T-helper 1 cell treated with Interleukin-12 subunit alpha and Interleukin-12 subunit beta and Interleukin-4 antibody, amounts not matched to agents 30 μg/mL and 1 μg/mL, for 36 hours (primary cell): ENCODE data around the gene THOC6.
"Not testable (repeated sequence)": the region's sequence is repeated elsewhere in the genome, so short reads cannot be mapped to it uniquely, and the experiment has no call there.

ENCODE experiments used
- H3K27ac Mint-ChIP-seq: one replicate; pipeline ENCODE4 v1.8.0; 2021; ENCODE audit warnings: mild to moderate bottlenecking, mixed read lengths
- H3K27me3 Mint-ChIP-seq: one replicate; pipeline ENCODE4 v1.8.0; 2021; ENCODE audit warnings: low read depth, mixed read lengths
- H3K36me3 Mint-ChIP-seq: one replicate; pipeline ENCODE4 v1.8.0; 2021; ENCODE audit warnings: low read depth, mixed read lengths
- H3K4me1 Mint-ChIP-seq: one replicate; pipeline ENCODE4 v1.8.0; 2021; ENCODE audit warnings: low read depth, mixed read lengths
- H3K4me3 Mint-ChIP-seq: one replicate; pipeline ENCODE4 v1.8.0; 2021; ENCODE audit warnings: mild to moderate bottlenecking, moderate library complexity, mixed read lengths
- H3K9me3 Mint-ChIP-seq: one replicate; pipeline ENCODE4 v1.8.0; 2021; ENCODE audit warnings: mixed read lengths

THOC6 gene

GRCh38 chr16:3057181-3058138 lies 33.6 kb downstream of the THOC6 start:
- Mint-ChIP-seq H3K9me3 (peaks cover 3% of the 10 kb centered on the region), H3K4me1 (peaks cover 49% of the 10 kb centered on the region), H3K27me3 (no peaks in the 10 kb centered on the region), H3K4me3 (peak overlapping the region; percentile 86), H3K27ac (peak overlapping the region; percentile 92), H3K36me3 (peaks cover 46% of the 10 kb centered on the region)

GRCh38 chr16:3058139-3059030 lies 34.5 kb downstream of the THOC6 start:
- H3K27ac Mint-ChIP-seq = peak overlapping the region; percentile 83
- peaks cover 51% of the 10 kb centered on the region for H3K36me3 Mint-ChIP-seq

GRCh38 chr16:3059041-3059722 lies 35.3 kb downstream of the THOC6 start:
- peak overlapping the region; percentile 91 for H3K4me3 Mint-ChIP-seq
- H3K9me3 Mint-ChIP-seq = peaks cover 13% of the 10 kb centered on the region
- H3K27ac Mint-ChIP-seq = peak overlapping the region; percentile 86
- H3K4me1 Mint-ChIP-seq = peaks cover 54% of the 10 kb centered on the region
- no peaks in the 10 kb centered on the region for H3K27me3 Mint-ChIP-seq
- peaks cover 49% of the 10 kb centered on the region for H3K36me3 Mint-ChIP-seq

More at GRCh38 chr16:3058139-3059030, 34.5 kb downstream of the THOC6 start:
- H3K4me1 Mint-ChIP-seq = peaks cover 55% of the 10 kb centered on the region
- peaks cover 8% of the 10 kb centered on the region for H3K9me3 Mint-ChIP-seq
- H3K27me3 Mint-ChIP-seq = no peaks in the 10 kb centered on the region
- peak overlapping the region; percentile 91 for H3K4me3 Mint-ChIP-seq

- peaks cover 56% of the 10 kb centered on the region for H3K4me1 Mint-ChIP-seq
- H3K36me3 Mint-ChIP-seq = peaks cover 47% of the 10 kb centered on the region
- peak overlapping the region; percentile 83 for H3K4me3 Mint-ChIP-seq
- H3K27ac Mint-ChIP-seq = peak overlapping the region; percentile 86
- no peaks in the 10 kb centered on the region for H3K27me3 Mint-ChIP-seq
- peaks cover 13% of the 10 kb centered on the region for H3K9me3 Mint-ChIP-seq
Observed at GRCh38 chr16:3059723-3060242, 35.9 kb downstream of the THOC6 start.

- H3K36me3 Mint-ChIP-seq = peaks cover 45% of the 10 kb centered on the region
- H3K27ac Mint-ChIP-seq = peak overlapping the region; percentile 49
- no peaks in the 10 kb centered on the region for H3K27me3 Mint-ChIP-seq
- peak overlapping the region; percentile 83 for H3K4me3 Mint-ChIP-seq
- peaks cover 13% of the 10 kb centered on the region for H3K9me3 Mint-ChIP-seq
- peaks cover 53% of the 10 kb centered on the region for H3K4me1 Mint-ChIP-seq
Observed at GRCh38 chr16:3060339-3061127, 36.7 kb downstream of the THOC6 start.

GRCh38 chr16:3062553-3062952 lies 38.7 kb downstream of the THOC6 start:
- Mint-ChIP-seq H3K27ac (no peak overlapping the region), H3K4me3 (peak overlapping the region; percentile 69), H3K4me1 (peaks cover 47% of the 10 kb centered on the region)

GRCh38 chr16:3063625-3064386 lies 40.0 kb downstream of the THOC6 start:
- Mint-ChIP-seq H3K27ac (peak overlapping the region; percentile 90), H3K4me1 (peaks cover 50% of the 10 kb centered on the region), H3K9me3 (peaks cover 13% of the 10 kb centered on the region), H3K36me3 (peaks cover 64% of the 10 kb centered on the region), H3K27me3 (no peaks in the 10 kb centered on the region), H3K4me3 (peak overlapping the region; percentile 69)

More at GRCh38 chr16:3062553-3062952, 38.7 kb downstream of the THOC6 start:
- Mint-ChIP-seq H3K36me3 (peaks cover 55% of the 10 kb centered on the region), H3K9me3 (peaks cover 13% of the 10 kb centered on the region), H3K27me3 (no peaks in the 10 kb centered on the region)

GRCh38 chr16:3065069-3065741 lies 41.4 kb downstream of the THOC6 start, which contains the start of gene IL32:
IL32 (plus strand) TSS chr16:3065640; CDS start chr16:3065812, 172 bp downstream.
- Mint-ChIP-seq H3K36me3 (peaks cover 71% of the 10 kb centered on the region), H3K27ac (peak within 1 kb of the TSS; percentile 98), H3K4me1 (peaks cover 55% of the 10 kb centered on the region), H3K9me3 (peaks cover 13% of the 10 kb centered on the region), H3K4me3 (peak within 1 kb of the TSS; percentile 100), H3K27me3 (no peaks in the 10 kb centered on the region)

- Mint-ChIP-seq H3K27ac (peak overlapping the region; percentile 98), H3K27me3 (no peaks in the 10 kb centered on the region), H3K9me3 (peaks cover 13% of the 10 kb centered on the region), H3K4me1 (peaks cover 54% of the 10 kb centered on the region), H3K36me3 (peaks cover 68% of the 10 kb centered on the region), H3K4me3 (peak overlapping the region; percentile 100)
Observed at GRCh38 chr16:3065742-3066439, 42.1 kb downstream of the THOC6 start.

GRCh38 chr16:3066440-3066748 lies 42.6 kb downstream of the THOC6 start:
- H3K9me3 Mint-ChIP-seq = peaks cover 13% of the 10 kb centered on the region
- H3K27me3 Mint-ChIP-seq = no peaks in the 10 kb centered on the region
- peaks cover 67% of the 10 kb centered on the region for H3K36me3 Mint-ChIP-seq
- peak overlapping the region; percentile 100 for H3K4me3 Mint-ChIP-seq
- peak overlapping the region; percentile 98 for H3K27ac Mint-ChIP-seq
- peaks cover 57% of the 10 kb centered on the region for H3K4me1 Mint-ChIP-seq

GRCh38 chr16:3068487-3068886 lies 44.7 kb downstream of the THOC6 start:
- Mint-ChIP-seq H3K4me3 (peak overlapping the region; percentile 97), H3K27me3 (no peaks in the 10 kb centered on the region), H3K9me3 (peaks cover 4% of the 10 kb centered on the region), H3K27ac (peak overlapping the region; percentile 96), H3K36me3 (peaks cover 55% of the 10 kb centered on the region), H3K4me1 (peaks cover 55% of the 10 kb centered on the region)

- peak overlapping the region; percentile 73 for H3K4me3 Mint-ChIP-seq
Observed at GRCh38 chr16:3069146-3069545, 45.3 kb downstream of the THOC6 start.

More at GRCh38 chr16:3069146-3069545, 45.3 kb downstream of the THOC6 start:
- peak overlapping the region; percentile 86 for H3K27ac Mint-ChIP-seq
- H3K27me3 Mint-ChIP-seq, H3K9me3 Mint-ChIP-seq: not testable (repeated sequence)
- peaks cover 54% of the 10 kb centered on the region for H3K36me3 Mint-ChIP-seq
- peaks cover 57% of the 10 kb centered on the region for H3K4me1 Mint-ChIP-seq
